GM12874 (cell line): ENCODE results near the gene MUSK.

Experiments
- CTCF ChIP-seq: IDR thresholded peaks from 2 replicates; pipeline ENCODE4 v1.5.1; 2011; ENCODE audit warnings: low read depth, mild to moderate bottlenecking, control low read depth, low read length, moderate library complexity; ENCODE audit not compliant: insufficient read depth

MUSK gene

GRCh38 chr9:110659891-110660541, 8.6 kb upstream of the MUSK start:
- TF ChIP-seq CTCF, result no peak

- no peak for TF ChIP-seq CTCF
Measured at GRCh38 chr9:110669433-110669832, 842 bp downstream of the MUSK start.

GRCh38 chr9:110671849-110672248, 3.3 kb downstream of the MUSK start:
- no peak for TF ChIP-seq CTCF

DNA sequence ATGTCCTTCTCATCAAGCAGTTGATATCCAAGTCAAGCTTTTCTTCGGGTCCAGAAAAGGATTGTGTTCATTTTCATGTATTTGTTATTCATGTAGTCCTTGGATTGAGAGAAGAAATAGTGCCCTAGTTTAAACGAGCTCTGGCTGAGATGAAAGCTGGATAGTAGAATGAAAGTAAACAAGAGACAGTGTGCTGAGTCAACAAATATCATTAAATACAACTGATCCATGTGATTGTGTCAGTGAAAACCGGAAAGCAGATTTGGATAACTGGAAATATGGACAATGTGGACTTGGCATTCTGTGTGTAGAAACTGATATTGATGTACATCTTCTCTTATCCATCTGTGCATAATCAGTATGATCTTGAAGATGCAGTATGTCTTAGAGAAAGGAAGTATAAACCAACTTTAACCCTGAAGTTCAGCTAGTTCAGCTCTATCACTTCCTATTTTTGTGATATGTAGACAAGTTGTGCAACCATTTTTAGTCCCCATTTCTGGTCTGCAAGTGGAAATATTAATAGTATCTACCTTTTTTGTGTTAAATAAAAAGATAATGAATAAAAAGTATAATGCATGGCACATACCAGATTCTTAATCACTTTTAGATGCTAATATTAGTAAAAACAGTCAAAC, 4.4 kb downstream of the MUSK start:
- no peak for TF ChIP-seq CTCF

DNA sequence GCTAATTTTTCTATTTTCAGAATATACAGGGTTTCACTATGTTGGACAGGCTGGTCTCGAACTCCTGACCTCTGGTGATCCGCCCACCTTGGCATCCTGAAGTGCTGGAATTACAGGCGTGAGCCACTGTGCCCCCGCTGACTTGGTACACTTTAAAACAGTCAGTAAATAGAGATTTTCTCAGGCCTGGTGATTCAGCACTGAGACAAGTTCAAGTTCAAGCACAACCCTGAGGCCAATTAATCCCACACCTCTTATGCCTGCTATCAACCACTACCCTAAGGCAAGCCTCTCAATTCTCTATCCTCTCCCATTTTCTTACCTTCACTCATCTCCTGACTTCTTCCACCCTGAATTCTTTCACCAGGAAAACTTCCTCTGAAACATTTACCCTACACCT, 18.9 kb downstream of the MUSK start:
- no peak for TF ChIP-seq CTCF

DNA sequence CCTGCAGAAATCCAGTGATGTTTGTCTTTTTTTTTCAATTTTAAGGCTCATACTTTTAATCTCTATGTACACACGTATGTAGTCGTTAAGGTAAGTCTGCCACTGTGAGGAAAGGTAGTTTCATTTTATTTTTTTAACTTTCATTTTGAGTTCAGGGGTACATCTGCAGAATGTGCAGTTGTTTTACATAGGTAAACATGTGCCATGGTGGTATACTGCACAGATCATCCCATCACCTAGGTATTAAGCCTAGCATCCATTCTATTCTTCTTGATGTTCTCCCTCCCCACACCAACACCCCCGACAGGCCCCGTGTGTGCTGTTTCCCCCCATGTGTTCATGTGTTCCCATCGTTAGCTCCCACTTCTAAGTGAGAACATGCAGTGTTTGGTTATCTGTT, 19.7 kb downstream of the MUSK start:
- TF ChIP-seq CTCF, result no peak

GRCh38 chr9:110691002-110691549, 22.5 kb downstream of the MUSK start:
- no peak for TF ChIP-seq CTCF
